ENCODE measurements around the gene STT3B.

DNA sequence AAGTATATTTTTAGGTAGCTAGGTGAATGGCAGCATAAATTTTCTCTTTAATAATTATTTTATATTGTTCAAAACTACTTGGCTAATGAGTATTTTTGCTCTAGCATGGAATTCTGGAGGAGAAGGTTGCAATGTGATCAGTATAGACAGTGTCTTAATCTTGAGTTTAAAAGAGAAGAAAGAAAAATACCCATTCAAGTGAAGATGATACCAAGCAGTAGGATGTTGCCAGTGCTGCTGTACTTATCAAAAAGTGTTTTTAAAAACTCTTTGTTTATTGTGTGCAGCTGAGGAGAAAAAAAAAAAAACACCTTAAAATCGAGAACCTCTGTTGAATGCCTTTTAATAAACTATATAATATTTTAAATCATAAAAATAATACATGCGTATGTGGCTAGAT, 47.9 kb downstream of the STT3B start:
- no peak for TF ChIP-seq ZNF549 (tag by site-specific recombination; IDR thresholded peaks at IDR 0.05)
- TF ChIP-seq, protein P1, sequence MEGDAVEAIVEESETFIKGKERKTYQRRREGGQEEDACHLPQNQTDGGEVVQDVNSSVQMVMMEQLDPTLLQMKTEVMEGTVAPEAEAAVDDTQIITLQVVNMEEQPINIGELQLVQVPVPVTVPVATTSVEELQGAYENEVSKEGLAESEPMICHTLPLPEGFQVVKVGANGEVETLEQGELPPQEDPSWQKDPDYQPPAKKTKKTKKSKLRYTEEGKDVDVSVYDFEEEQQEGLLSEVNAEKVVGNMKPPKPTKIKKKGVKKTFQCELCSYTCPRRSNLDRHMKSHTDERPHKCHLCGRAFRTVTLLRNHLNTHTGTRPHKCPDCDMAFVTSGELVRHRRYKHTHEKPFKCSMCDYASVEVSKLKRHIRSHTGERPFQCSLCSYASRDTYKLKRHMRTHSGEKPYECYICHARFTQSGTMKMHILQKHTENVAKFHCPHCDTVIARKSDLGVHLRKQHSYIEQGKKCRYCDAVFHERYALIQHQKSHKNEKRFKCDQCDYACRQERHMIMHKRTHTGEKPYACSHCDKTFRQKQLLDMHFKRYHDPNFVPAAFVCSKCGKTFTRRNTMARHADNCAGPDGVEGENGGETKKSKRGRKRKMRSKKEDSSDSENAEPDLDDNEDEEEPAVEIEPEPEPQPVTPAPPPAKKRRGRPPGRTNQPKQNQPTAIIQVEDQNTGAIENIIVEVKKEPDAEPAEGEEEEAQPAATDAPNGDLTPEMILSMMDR (tag by site-specific recombination; IDR thresholded peaks at IDR 0.05) = no peak
- no peak for TF ChIP-seq MYNN (tag by site-specific recombination; IDR thresholded peaks at IDR 0.05; ENCODE audit: borderline replicate concordance)
- TF ChIP-seq ZNF302 (tag by site-specific recombination; IDR thresholded peaks at IDR 0.05; ENCODE audit: low read depth) = no peak
- no peak for TF ChIP-seq ZSCAN30 (tag by site-specific recombination; IDR thresholded peaks at IDR 0.05)
- TF ChIP-seq, protein P2, sequence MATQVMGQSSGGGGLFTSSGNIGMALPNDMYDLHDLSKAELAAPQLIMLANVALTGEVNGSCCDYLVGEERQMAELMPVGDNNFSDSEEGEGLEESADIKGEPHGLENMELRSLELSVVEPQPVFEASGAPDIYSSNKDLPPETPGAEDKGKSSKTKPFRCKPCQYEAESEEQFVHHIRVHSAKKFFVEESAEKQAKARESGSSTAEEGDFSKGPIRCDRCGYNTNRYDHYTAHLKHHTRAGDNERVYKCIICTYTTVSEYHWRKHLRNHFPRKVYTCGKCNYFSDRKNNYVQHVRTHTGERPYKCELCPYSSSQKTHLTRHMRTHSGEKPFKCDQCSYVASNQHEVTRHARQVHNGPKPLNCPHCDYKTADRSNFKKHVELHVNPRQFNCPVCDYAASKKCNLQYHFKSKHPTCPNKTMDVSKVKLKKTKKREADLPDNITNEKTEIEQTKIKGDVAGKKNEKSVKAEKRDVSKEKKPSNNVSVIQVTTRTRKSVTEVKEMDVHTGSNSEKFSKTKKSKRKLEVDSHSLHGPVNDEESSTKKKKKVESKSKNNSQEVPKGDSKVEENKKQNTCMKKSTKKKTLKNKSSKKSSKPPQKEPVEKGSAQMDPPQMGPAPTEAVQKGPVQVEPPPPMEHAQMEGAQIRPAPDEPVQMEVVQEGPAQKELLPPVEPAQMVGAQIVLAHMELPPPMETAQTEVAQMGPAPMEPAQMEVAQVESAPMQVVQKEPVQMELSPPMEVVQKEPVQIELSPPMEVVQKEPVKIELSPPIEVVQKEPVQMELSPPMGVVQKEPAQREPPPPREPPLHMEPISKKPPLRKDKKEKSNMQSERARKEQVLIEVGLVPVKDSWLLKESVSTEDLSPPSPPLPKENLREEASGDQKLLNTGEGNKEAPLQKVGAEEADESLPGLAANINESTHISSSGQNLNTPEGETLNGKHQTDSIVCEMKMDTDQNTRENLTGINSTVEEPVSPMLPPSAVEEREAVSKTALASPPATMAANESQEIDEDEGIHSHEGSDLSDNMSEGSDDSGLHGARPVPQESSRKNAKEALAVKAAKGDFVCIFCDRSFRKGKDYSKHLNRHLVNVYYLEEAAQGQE (tag by site-specific recombination; IDR thresholded peaks at IDR 0.05) = no peak
- TF ChIP-seq MZF1 (tag by site-specific recombination; IDR thresholded peaks at IDR 0.05; ENCODE audit: borderline replicate concordance) = no peak
- no peak for TF ChIP-seq ZNF548 (tag by site-specific recombination; IDR thresholded peaks at IDR 0.05)
- TF ChIP-seq ZNF585B (tag by site-specific recombination; IDR thresholded peaks at IDR 0.05) = no peak
- TF ChIP-seq ZNF501 (tag by site-specific recombination; IDR thresholded peaks at IDR 0.05) = no peak

Measured in HEK293 (cell line).